Brain microvascular endothelial cell (primary cell): ENCODE results near the gene BBX.

Experiments used
- DNase-seq: peaks from one replicate; pipeline ENCODE4 v3.0.0-alpha.2; 2020
- H3K27ac ChIP-seq: fragments of 250-450 bp; sonication (Bioruptor Pico); 2 replicates; pipeline ENCODE4 v1.5.1; 2020; ENCODE audit warnings: mild to moderate bottlenecking, moderate library complexity
- H3K27me3 ChIP-seq: fragments of 250-450 bp; sonication (Bioruptor Pico); replicated peaks from 2 replicates; pipeline ENCODE4 v1.5.1; 2020; ENCODE audit warnings: mild to moderate bottlenecking
- H3K36me3 ChIP-seq: fragments of 250-450 bp; sonication (Bioruptor Pico); replicated peaks from 2 replicates; pipeline ENCODE4 v1.5.1; 2020; ENCODE audit warnings: mild to moderate bottlenecking
- H3K4me3 ChIP-seq: 2 replicates; pipeline ENCODE4 v1.5.1; 2011; ENCODE audit warnings: low read depth, mild to moderate bottlenecking, control low read depth, low read length, moderate library complexity
- in situ Hi-C: cut with HindIII; loops from 2 replicates; pipeline ENCODE4 v1.10.0; 2017; ENCODE audit warnings: low sequenced_read_pairs, low pct_ligation_motif_present
- TF ChIP-seq, protein P1 (sequence below): IDR thresholded peaks from 2 replicates; pipeline ENCODE4 v1.5.1; 2011; ENCODE audit warnings: low read depth, mild to moderate bottlenecking, moderate library complexity, low read length, control low read depth, inconsistent platforms; ENCODE audit errors: missing control alignments

BBX gene

DNA sequence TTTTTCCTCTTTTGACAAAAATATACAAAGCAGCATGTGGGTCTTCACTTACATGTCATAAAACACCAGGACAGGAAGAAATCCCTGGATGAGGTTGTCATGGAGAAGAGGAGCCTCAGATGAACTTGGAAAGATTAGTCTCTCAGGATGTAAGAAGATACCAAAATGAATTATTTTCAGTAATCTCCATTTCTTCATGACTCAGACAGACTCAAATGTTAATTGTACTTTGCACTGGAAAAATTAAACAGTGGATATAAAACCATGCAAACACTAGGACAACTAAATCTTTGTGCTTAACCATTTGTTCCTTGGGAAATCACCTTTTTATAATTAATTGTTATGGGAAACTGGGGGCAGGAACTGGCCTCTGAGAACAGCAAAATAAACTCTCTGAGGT, 331.1 kb downstream of the BBX start:
- H3K27me3 ChIP-seq, result no peaks in the 10 kb centered on the region
- H3K36me3 ChIP-seq, result no peaks in the 10 kb centered on the region
- no peak overlapping the region for H3K27ac ChIP-seq
- TF ChIP-seq, protein P1, sequence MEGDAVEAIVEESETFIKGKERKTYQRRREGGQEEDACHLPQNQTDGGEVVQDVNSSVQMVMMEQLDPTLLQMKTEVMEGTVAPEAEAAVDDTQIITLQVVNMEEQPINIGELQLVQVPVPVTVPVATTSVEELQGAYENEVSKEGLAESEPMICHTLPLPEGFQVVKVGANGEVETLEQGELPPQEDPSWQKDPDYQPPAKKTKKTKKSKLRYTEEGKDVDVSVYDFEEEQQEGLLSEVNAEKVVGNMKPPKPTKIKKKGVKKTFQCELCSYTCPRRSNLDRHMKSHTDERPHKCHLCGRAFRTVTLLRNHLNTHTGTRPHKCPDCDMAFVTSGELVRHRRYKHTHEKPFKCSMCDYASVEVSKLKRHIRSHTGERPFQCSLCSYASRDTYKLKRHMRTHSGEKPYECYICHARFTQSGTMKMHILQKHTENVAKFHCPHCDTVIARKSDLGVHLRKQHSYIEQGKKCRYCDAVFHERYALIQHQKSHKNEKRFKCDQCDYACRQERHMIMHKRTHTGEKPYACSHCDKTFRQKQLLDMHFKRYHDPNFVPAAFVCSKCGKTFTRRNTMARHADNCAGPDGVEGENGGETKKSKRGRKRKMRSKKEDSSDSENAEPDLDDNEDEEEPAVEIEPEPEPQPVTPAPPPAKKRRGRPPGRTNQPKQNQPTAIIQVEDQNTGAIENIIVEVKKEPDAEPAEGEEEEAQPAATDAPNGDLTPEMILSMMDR, result no peak
- in situ Hi-C loops, result no loop called here
- no peak overlapping the region for H3K4me3 ChIP-seq
- DNase-seq, result no peak

DNA sequence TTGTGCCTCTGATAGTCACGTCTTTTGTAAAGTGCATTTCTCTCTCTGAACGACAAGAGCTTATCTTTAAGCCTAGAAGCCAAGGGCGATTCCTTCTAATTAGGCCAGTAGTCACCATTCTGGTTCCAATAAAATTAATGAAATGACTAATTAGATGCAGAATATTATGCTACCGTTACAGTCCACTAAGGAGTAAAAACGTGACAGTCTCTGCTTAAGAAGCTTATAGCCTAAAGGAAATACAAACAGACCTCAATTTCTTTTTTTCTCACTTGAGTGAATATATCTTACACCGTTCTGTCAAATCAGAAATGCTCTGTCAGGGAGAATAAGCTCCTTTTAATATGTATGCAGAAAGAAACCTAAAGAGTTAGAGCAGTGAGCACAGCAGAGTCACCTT, 332.0 kb downstream of the BBX start:
- no peak for DNase-seq
- H3K27me3 ChIP-seq, result no peaks in the 10 kb centered on the region
- TF ChIP-seq, protein P1, result no peak
- no peak overlapping the region for H3K4me3 ChIP-seq
- no peaks in the 10 kb centered on the region for H3K36me3 ChIP-seq
- no peak overlapping the region for H3K27ac ChIP-seq
- in situ Hi-C loops, result no loop called here

DNA sequence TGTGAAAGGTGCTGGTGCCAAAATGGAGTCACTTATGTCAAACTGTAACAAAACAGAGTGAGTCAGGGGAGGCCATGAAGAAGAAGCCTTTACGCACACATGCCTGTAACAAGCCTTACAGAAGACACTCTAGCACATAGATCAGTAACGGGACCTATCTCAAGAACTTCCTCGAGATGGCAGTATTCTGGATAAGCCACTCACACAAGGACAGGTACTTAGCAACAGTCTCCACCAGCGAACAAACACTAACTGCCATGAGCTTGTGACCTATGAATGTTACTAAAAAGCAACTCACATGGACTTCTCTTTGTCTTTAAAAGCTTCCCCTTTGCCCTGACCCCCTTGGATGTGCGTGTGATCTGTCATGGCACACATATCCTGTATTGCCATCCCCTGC, 332.9 kb downstream of the BBX start:
- in situ Hi-C loops, result no loop called here
- Histone ChIP-seq H3K27ac (no peak overlapping the region), H3K4me3 (no peak overlapping the region), H3K36me3 (no peaks in the 10 kb centered on the region), H3K27me3 (no peaks in the 10 kb centered on the region)
- DNase-seq, result peak; percentile 40
- TF ChIP-seq, protein P1, result no peak

DNA sequence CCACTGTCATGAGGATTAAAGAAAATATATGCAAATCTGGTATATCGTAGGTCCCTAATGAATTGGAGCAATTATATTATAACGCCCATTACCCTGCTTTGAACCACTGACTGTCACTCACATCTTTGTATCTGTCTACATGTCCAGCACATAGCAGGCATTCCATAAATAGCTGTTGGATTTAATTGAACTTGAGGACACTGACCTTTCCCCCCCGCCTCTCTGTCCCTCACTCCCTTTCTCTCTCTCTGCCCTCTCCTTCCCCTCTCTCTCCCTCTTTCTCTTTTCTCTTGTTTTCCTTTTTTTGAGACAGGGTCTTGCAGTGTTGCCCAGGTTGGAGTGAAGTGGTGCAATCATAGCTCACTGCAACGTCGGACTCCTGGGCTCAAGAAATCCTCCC, 335.1 kb downstream of the BBX start:
- Histone ChIP-seq H3K36me3 (no peaks in the 10 kb centered on the region), H3K4me3 (no peak overlapping the region), H3K27ac (no peak overlapping the region), H3K27me3 (no peaks in the 10 kb centered on the region)
- no peak for DNase-seq
- in situ Hi-C loops, result no loop called here
- TF ChIP-seq, protein P1, result no peak

- H3K27me3 ChIP-seq, result no peaks in the 10 kb centered on the region
- no peaks in the 10 kb centered on the region for H3K36me3 ChIP-seq
- H3K27ac ChIP-seq, result no peak overlapping the region
- in situ Hi-C loops, result no loop called here
- DNase-seq, result no peak
- H3K4me3 ChIP-seq, result no peak overlapping the region
- TF ChIP-seq, protein P1, result no peak
These were observed 336.1 kb downstream of the BBX start for GRCh38 chr3:107858876-107859275.
